CD4-positive, alpha-beta T cell treated with Interferon gamma for 1 hour (primary cell): ENCODE results near the gene ELMOD3.
"Not testable (repeated sequence)": the region's sequence is repeated elsewhere in the genome, so short reads cannot be mapped to it uniquely, and the experiment has no call there.

Source experiments
- DNase-seq: peaks from one replicate; pipeline ENCODE4 v3.0.0-alpha.2; 2020

The ELMOD3 gene

GRCh38 chr2:85354286-85355072, at the start of gene ELMOD3, which contains the start of gene RETSAT:
TSS of gene ELMOD3 (plus strand) at chr2:85354769. CDS start at chr2:85357199, 2,430 bp downstream.
TSS of gene RETSAT (minus strand) at chr2:85354528. CDS start at chr2:85354507, 21 bp downstream.
- DNase-seq: peak; percentile 98

GRCh38 chr2:85307527-85307897, 47.1 kb upstream of the ELMOD3 start:
- no peak for DNase-seq

- no peak for DNase-seq
These were observed 46.4 kb upstream of the ELMOD3 start for GRCh38 chr2:85308201-85308600.

- no peak for DNase-seq
These were observed 45.5 kb upstream of the ELMOD3 start for GRCh38 chr2:85308896-85309555.

- DNase-seq: no peak
These were observed 44.8 kb upstream of the ELMOD3 start for GRCh38 chr2:85309699-85310321.

GRCh38 chr2:85310330-85310729, 44.2 kb upstream of the ELMOD3 start:
- DNase-seq: no peak

- DNase-seq: no peak
These were observed 42.2 kb upstream of the ELMOD3 start for GRCh38 chr2:85312404-85312803.

GRCh38 chr2:85314884-85315242, 39.7 kb upstream of the ELMOD3 start:
- no peak for DNase-seq

- DNase-seq: not testable (repeated sequence)
These were observed 38.6 kb upstream of the ELMOD3 start for GRCh38 chr2:85315921-85316320.

- no peak for DNase-seq
These were observed 36.1 kb upstream of the ELMOD3 start for GRCh38 chr2:85318222-85319074.

GRCh38 chr2:85319796-85320195, 34.8 kb upstream of the ELMOD3 start:
- DNase-seq: no peak

GRCh38 chr2:85323351-85323987, 31.1 kb upstream of the ELMOD3 start:
- no peak for DNase-seq

GRCh38 chr2:85323988-85324367, 30.6 kb upstream of the ELMOD3 start:
- DNase-seq: not testable (repeated sequence)

GRCh38 chr2:85324639-85325465, 29.7 kb upstream of the ELMOD3 start:
- DNase-seq: no peak

GRCh38 chr2:85325466-85325811, 29.1 kb upstream of the ELMOD3 start:
- no peak for DNase-seq

GRCh38 chr2:85326406-85327159, 28.0 kb upstream of the ELMOD3 start:
- DNase-seq: peak; percentile 26

GRCh38 chr2:85327160-85327821, 27.3 kb upstream of the ELMOD3 start:
- peak; percentile 49 for DNase-seq

GRCh38 chr2:85327822-85328617, 26.5 kb upstream of the ELMOD3 start, which contains the start of gene TGOLN2:
TSS of gene TGOLN2 (minus strand) at chr2:85327989. CDS start at chr2:85327962, 27 bp downstream.
- peak; percentile 92 for DNase-seq

- no peak for DNase-seq
These were observed 25.4 kb upstream of the ELMOD3 start for GRCh38 chr2:85329181-85329651.
